ENCODE results near the gene PLPP1.

- TF ChIP-seq L3MBTL2 (conservative IDR thresholded peaks at IDR 0.05) (no peak), LEF1 (IDR thresholded peaks at IDR 0.05; ENCODE audit: borderline replicate concordance) (no peak), SP1 (IDR thresholded peaks at IDR 0.05) (no peak), FOXA1 (IDR thresholded peaks at IDR 0.05) (no peak)
These were observed 14.5 kb downstream of the PLPP1 start for GRCh38 chr5:55520117-55520839.
